NCI-H1417 (cell line): ENCODE measurements around the gene OR51L1.
"Not testable (repeated sequence)": the region's sequence is repeated elsewhere in the genome, so short reads cannot be mapped to it uniquely, and the experiment has no call there.

Experiments used
- DNase-seq, 3 experiments: peaks; one replicate each; lab custom pipeline; 2025; lab: John Stamatoyannopoulos, UW

The OR51L1 gene, protein sequence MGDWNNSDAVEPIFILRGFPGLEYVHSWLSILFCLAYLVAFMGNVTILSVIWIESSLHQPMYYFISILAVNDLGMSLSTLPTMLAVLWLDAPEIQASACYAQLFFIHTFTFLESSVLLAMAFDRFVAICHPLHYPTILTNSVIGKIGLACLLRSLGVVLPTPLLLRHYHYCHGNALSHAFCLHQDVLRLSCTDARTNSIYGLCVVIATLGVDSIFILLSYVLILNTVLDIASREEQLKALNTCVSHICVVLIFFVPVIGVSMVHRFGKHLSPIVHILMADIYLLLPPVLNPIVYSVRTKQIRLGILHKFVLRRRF

DNA sequence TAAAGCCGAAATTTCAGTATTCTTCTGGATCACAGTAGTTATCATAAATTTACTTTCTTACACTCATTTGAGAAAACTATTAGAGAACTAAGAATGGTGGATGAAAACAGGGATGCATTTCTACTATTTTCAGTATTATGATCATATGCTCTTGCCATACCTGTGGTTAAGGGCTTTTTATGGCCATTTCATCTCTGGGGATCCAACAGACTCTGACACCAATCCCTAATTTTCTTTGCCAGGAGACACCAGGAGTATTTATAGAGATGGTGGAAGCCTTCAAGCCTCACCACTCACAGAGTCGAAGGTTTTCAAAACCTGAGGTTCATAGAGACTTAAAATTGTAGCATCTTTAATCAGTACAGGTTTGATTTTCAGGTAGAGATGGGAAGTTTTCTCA is at the start of gene OR51L1:
TSS of gene OR51L1 (plus strand) at position 301 of the 400 bp plus-strand sequence. CDS start 4,132 bp downstream, outside the sequence.
- DNase-seq = no peak

DNA sequence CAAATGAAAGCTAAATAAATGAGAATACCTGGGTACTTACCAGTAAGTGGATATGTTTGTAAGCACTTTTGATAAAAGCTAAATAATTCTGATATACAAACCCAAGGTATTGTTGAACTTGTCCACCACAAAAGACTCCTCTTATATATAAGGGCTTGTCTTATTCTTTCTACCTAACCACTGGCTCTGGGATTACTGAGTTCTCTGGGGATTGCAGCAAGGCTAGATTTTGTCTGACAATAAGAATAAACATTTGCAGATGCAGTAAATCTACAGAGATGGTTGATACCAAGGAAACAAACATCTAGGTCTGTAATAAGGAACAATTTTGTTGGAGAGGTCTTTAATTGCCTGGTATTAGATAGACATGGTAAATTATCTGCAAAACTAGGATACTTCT is 47.1 kb upstream of the OR51L1 start, which contains the start of gene OR51A4:
TSS of gene OR51A4 (minus strand) at position 101 of the 400 bp plus-strand sequence. CDS start 505 bp downstream, outside the sequence.
- DNase-seq = no peak

DNA sequence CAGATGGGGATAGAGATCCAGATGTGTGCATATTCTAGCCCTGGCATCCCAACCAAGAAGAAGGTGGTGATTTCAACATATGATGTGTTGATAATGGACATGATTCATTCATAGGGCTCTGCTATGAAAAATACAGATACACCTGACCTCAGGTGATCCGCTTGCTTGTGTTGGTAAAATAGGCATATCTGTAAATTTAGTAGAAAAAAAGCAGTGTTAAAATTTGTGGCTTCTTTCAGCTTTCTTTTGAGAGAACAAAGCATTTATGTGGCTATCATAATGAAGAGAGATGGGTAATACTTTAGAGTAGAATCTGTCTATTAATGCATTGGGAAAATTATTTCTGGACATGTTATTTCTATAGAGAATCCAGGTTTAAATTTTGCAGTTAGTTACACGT is 39.0 kb upstream of the OR51L1 start, which contains the start of gene OR51A2:
TSS of gene OR51A2 (minus strand) at position 101 of the 400 bp plus-strand sequence. CDS start at position 101, 0 bp downstream.
- DNase-seq = not testable (repeated sequence)

DNA sequence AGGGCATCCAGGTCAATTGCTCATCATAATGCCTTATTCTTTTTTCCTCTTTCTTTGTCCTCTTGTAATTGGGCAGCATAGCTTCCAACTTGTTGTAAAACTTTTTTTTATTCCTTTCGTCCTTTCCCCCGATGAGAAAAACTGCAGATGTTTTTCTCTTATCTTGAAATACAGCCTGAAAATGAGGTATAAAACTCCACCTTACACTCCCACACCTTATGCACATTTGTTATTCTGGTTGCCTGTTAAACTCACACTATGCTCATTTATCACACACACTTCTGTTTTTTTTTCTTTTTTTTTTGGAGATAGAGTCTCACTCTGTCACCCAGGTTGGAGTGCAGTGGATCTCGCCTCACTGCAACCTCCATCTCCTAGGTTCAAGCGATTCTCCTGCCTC is 37.3 kb upstream of the OR51L1 start:
- DNase-seq = no peak

DNA sequence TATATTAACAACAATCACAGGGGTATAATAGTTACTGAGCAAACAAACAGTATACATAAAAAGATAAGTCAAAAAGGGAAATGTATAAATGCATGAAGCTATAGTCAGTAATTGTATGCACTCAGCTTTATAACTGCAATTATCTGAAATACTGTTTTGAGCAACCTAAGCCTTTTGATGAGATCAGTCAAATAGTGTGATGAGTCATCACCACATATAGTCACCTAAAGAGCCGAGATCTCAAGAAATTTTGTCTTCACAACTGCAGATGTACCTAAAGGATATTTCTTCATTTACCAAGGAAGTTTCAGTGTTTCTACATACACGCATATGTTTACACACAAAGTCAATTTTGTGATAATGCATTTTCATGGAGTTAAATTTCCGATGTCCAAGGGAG is 33.8 kb upstream of the OR51L1 start:
- DNase-seq = peak in 2 of 3 experiments; percentile 17 to 66

DNA sequence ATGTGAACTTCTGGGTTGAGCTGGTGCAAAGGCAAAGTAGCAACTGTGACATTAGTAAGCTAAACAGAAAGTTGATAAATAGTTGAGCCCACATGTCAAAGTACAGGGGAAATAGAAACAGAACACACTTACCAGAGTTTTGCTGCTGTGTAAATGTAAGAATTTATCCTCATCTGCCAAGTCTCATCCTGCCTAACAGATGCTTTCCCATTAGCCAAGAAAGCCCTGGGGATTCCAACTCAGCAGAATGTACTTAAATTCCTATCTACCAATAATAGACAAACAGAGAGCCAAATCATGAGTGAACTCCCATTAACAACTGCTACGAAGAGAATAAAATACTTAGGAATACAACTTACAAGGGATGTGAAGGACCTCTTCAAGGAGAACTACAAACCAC is 31.8 kb upstream of the OR51L1 start:
- DNase-seq = no peak

DNA sequence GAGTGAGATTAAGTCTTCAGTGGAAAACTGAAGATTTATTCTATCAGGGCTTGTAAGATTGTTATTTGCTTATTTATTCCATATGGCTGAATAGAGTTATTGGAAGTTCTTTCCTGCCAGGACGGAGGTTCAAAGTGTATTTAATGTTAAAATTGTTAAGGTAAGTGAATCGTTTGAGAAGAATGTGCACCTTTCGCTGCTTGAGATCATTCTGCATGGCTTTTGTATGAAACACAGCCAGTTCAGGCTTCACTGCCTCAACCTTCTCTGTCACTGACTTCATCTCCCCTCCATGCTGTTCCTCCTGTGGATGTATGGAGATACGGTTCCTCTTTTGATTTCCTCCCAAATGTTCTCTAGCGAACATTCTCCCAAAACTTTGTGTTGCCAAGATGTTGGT is 19.2 kb upstream of the OR51L1 start:
- no peak for DNase-seq

DNA sequence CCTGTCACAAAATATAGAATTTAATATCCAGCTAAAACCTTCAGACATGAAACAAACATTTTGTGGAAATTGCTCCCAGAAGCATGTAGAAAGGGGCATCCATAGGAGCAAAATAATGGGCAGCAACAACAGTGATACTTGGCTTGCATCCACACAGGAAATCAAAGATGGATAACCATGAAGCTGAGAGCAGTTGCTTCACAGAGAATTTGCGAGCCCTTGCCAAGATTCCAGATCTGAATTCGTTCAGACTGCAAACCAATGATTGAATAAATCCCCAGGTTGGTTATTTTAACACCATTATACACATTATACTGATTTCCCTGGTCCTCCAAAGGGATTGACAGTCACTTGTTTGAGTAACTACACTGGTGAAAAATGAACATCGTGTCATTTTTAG is 15.6 kb upstream of the OR51L1 start:
- no peak for DNase-seq

DNA sequence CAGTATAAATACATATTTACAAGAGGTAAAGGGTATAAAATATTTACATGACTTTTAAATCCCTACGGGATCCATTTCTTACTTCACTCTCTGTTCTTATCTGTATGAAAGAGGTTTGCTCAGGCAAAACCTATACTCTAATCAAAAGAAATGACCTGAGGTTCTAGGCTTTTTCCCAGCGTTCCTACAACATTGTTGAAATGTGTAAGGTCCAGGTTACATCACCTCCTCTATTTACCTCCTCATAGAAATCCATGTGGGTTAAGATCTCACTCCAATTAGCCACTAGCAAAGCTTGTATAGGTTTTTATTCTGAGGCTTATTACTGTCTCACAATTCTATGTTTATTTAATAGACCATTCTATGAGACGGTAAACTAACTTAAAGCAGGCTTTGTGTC is 12.0 kb upstream of the OR51L1 start:
- no peak for DNase-seq

DNA sequence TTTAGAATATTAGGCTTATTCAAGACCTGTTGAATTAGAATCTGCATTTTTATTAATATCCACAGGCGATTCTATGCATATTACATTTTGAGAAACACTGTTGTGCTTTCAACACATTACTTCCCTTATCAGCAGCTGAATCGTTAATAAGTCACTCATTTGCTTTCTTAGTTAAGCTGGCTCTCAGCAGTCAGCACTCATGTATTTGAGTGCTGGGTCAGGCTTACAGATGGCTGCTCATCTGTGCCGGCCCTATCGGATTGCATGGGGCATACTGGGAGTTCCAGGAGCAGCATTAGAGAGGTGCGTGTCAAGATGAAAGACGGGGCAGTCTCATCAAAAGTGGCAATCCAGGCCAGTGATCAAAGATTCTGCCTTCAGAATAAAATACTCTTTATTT is 10.8 kb upstream of the OR51L1 start:
- DNase-seq = no peak

DNA sequence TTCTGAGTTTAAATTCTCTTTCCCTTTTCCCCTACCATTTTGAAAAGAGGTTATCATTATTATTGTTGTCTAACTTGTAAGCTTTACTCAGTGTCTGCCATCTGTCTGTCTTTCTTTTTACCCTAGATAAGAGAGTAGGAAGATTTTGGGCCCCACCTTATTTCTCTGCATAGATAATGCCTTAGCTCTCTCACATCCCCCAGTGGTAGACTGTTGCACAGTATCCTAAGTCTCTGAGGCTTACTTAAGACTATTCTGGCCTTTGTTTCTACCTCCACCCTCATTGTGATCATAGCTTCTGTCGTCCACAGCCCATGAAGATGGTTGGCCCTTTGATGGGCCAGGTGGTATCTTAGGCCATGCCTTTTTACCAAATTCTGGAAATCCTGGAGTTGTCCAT is 3.6 kb upstream of the OR51L1 start:
- DNase-seq = peak in 1 of 3 experiments; percentile 11

DNA sequence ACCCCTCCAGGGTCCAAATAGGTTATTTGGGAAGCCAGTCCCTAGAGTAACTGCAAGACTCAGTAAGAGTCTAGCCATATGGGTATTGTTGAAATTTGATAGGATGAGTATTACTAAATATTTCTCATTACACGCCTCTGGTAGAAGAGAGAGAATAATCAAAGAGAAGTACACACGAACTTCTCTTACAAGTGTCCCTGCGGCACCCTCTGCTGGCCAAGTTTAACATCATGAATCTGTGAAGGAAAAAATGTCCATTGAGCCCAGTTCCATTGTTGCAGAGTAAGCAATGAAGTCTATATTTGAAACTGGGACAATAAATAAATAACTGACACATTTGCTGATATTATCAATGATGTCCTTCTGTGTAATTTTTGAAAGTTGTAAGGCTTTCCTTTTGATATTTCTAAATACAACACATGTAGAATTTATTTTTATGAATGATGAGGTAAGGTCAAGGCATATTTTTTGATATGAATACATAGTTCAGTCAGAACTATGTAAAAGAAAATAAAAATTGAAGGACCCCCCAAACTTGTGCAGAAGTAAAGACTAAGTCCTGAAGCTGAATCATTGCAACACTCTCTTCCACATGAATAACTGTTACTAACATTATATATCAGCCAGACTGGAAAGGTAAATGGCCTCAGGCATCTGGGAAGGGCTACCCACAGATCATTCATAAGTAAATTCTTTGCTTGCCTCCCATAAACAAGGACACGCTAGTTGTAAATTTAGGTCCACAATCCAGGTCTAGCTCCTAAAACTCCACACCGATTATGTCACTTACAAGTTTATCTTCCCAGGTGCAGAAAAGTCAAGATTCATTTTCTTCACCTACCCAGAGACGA is 10.0 kb downstream of the OR51L1 start:
- peak; percentile 52 to 84 (median 81) for DNase-seq

DNA sequence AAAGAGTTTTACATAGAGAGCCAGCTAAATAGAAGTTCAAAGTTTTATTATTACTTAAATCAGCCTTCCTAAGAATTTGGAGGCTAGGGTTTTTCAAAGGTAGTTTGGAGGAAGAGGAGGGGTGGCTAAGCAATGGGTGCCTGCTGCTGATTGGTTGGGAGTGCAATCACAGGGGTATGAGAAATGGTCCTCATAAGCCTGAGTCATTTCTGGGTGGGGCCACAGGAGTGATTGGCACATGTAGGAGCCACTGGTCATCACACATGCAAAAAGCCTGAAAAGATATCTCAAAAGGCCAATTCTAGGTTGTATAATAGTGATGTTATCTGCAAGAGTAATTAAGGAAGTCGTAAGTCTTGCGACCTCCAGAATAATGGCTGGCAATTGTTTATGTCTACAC is 12.9 kb downstream of the OR51L1 start:
- DNase-seq = no peak

DNA sequence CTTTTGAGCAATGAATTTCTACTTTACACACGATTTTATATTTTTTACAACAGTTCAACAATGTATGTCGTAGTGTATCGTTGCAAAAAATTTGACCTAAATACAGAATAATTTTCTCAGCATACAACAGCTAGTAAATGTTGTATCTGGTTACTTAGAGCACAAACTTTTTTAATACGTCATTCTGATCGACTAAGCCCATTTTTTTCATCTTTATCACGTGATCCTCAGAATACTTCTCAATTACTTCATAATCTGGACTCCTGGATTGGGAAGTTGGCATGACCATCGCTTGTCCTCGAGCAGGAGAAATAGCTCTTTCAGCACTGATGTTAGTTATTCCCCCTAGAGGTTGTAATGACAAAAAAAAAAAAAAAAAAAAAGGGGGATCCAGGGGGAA is 16.6 kb downstream of the OR51L1 start:
- DNase-seq = no peak

DNA sequence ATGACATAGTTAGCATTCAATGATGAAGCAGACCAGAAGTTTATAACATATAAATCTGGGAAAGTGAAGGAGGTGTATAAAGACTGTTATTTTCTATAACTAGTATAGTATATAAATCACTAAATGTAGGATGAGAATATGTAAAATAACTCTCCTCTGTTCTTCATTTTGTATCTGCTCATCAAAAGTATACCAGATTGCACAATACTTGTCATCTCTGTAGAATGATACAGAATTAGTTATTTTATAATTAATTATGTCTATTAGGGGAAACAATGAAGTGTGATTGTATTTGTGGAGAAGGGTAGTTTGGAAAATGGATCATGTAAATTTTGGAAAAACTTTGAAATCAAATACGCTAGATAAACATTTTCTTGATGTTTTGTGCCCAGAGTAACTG is 18.4 kb downstream of the OR51L1 start:
- no peak for DNase-seq

DNA sequence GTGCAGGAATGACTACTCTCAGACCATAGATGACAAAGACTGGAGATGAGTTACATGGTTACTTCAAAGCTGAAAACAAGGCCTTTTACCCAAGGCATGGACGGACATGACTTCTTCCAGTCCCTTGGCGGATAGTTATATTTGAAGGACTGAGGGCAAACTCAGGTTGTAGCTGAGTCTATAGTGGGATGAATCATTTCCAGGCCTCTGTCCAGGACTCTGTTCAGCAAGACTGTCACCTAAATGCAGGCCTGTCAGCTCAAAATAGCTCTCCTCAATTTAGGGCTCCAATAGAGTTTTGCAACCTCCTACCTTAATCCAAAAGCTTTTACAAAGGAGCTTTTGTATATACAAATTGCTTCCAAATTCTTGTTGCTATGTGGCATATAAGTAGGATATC is 27.3 kb downstream of the OR51L1 start:
- DNase-seq = no peak

DNA sequence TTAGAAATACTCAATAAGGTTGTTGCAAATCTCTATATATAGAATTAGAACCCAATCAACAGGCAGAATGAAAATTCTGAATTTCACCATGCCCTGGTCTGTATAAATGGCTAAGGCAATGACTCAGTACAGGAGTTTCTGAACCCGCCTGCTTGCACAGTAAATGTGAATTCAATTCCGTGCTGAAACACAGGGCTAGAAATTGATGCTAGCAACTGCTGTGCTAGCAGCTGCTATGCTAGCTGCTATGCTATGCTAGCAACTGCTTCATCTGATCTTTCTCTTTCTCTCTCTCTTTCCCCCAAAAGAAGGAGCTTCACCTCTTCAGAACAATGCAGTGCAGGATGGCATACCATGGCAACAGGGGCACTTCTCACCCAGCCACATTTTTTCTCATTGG is 42.0 kb downstream of the OR51L1 start:
- DNase-seq = no peak

DNA sequence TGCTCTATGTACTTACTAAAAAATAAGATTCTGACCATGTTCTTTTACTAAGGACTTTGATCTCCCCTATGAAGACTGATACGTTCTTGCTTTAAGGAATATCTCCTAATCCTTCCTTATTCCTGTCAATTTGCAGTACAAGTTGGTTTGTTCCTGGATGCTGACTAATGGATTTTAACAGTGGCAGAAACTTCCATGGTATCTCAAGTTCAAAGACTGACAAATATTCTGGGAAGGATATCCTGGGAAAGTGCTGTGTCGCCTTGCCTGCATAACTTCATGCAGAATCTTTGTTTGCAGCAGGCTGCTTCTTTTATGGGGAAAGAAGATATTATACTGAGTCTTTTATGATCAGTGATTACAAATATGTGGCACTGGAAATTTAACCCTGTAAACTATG is 43.3 kb downstream of the OR51L1 start:
- DNase-seq = no peak

DNA sequence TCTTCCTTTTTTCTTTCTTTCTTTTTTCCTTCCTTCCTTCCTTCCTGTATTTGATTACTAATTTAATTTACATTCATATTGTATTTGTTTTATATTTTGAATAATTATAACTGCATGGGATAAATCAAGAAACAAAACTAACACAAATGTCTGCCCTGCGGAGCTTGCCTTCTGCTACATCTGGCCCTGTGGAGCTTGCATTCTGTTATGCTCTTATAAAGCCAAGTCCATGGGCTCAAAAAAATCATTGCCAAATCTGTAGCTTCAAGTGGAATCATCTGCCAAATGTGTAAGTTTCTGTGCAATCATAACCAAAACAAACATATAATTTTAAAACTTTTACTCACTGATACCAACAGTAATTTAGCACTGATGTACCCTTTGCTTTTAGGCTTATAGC is 43.7 kb downstream of the OR51L1 start:
- no peak for DNase-seq

DNA sequence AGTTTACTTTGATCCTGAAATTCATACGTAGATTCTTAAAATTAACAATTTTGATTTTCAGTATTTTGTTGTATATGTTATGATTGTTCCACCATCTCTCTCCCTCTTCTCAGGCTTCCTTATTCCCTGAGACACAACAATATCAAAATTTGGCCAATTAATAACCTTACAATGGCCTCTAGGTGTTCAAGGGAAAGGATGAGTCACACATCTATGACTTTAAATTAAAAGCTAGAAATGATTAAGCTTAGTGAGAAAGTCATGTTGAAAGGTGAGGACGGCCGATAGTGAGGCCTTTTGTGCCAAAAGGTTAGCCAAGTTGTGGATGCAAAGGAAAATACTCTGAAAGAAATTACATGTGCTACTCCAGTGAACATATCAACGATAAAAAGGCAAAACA is 46.2 kb downstream of the OR51L1 start:
- DNase-seq = no peak

DNA sequence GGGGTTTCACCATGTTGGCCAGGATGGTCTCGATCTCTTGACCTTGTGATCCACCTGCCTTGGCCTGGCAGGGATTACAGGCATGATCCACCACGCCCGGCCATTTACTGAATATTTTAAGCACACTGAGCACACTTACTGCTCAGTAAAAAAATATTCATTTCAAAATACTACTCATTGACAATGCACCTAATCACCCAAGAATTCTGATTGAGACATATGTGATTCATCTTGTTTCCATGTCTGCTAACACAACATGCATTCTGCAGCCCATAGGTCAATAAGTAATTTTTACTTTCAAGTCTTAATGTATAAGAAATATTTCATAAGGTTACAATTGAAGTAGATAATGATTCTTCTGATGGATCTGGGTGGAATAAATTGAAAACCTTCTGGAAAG is 47.4 kb downstream of the OR51L1 start:
- no peak for DNase-seq

DNA sequence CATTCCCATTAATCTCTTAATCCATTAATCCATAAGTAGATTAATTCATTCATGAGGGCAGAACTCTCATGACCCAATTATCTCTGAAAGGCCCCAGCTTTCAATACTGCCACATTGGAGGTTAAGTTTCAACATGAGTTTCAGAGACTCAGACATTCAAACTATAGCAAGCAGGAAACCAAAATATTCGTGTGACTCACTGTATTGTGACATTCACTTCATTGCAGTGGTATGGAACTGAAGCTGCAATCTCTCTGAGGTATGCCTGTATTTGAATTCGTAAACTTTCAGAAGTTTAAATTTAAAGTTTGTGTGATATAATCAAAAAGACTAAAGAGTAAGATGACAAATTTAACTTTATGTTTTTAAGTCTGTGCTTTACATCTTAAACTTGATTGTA is 48.7 kb downstream of the OR51L1 start:
- no peak for DNase-seq

DNA sequence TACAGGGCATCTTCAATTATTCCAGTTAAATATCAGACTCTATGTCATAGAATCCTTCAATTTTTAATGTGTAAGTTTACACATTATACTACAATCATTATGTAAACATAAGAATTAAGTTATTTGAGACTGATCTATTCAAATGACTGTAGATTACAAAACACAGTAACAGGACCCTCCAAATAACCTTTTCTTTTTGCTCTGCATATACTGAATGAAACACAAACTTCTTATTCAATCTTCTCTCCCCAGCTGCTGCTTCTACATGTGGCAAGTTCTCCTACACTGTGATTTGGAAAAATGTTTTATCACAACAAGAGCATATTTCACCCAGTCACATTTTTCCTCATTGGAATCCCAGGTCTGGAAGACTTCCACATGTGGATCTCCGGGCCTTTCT is 51.6 kb downstream of the OR51L1 start, which contains the start of gene OR52J3:
TSS of gene OR52J3 (plus strand) at position 301 of the 400 bp plus-strand sequence. CDS start at position 301, 0 bp downstream.
- DNase-seq = no peak
